Measurements from ENCODE around the gene TMEM158.

Gene TMEM158

DNA sequence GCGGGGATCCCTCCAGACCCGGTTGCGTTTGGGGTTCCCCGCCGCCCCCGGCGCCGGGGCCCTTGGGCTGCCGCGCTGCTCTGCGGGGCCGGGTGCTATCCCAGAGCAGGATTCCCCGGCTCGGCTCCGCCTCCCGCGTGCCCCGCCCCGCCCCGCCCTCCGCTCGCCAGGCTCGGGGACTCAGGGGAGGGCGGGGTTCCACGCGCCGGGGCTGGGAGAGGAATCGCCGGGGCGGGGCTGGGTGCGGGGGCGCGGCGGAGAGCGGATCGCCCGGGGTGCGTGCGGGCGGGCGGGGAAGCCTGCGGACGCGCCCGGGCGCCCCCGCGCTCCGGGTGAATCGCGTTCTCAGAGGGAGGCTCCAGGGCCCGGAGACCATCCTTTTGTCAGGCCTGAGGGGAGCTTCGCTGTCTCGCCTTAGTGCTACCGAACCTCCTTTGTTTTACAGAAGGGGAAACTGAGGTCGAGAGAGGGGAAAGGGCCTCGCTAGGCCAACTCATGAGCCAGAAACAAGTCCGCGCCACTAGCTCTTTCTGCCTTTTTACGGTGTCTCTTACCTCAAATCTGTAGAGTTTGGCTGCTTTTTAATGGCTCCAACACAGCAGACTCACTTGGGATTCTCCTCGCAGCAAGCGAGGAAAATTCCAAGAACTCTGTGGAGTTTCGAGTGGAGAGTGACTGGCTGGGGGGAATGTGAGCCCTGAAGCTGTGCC lies at the start of gene TMEM158:
Gene TMEM158, minus strand, starts transcription at position 82 of the 710 bp plus-strand sequence. CDS start 260 bp downstream, outside the sequence.
- Mint-ChIP-seq H3K9me3 (no peaks in the 10 kb centered on the region), H3K27ac (no peak within 1 kb of the TSS), H3K4me1 (ENCODE audit: low read depth) (peaks cover 17% of the 10 kb centered on the region), H3K36me3 (ENCODE audit: low read depth) (no peaks in the 10 kb centered on the region), H3K4me3 (peak within 1 kb of the TSS; percentile 17), H3K27me3 (peaks cover 78% of the 10 kb centered on the region)

DNA sequence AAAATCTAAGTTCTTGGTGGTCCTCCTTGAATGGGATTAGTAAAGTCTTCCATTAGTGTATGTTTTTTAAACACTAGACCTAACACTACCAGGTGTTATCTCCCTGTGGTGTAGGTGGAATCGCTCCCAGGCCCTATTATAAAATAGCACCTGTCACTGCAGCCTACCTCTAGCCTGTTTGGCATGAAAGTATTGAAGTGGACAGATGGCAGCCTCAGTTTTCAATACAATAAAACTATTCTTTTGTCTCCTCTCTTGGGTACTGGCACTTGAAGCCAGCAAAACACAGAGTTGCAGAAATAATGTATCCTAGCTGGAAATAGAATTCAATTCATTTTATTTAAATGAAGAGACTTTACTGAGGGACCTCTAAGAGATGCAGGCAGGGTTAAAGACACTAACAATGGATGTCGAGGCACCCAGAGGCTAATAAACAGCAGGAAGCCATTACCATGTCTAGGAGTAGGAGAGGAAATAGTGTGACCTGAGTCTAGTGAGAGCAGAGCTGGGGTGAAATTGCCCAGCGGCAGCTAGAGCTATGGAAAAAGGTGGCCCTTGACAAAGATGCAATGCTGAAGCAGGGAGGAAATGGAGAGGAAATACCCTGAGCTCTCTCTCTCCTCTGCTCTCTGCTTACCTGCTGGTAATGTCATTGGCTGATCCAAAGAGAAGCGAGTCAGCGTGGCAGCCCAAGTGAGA lies 49.1 kb upstream of the TMEM158 start:
- Mint-ChIP-seq H3K4me3 (no peak overlapping the region), H3K27ac (no peak overlapping the region), H3K36me3 (ENCODE audit: low read depth) (no peaks in the 10 kb centered on the region), H3K27me3 (peaks cover 15% of the 10 kb centered on the region), H3K4me1 (ENCODE audit: low read depth) (no peaks in the 10 kb centered on the region), H3K9me3 (peaks cover 9% of the 10 kb centered on the region)

DNA sequence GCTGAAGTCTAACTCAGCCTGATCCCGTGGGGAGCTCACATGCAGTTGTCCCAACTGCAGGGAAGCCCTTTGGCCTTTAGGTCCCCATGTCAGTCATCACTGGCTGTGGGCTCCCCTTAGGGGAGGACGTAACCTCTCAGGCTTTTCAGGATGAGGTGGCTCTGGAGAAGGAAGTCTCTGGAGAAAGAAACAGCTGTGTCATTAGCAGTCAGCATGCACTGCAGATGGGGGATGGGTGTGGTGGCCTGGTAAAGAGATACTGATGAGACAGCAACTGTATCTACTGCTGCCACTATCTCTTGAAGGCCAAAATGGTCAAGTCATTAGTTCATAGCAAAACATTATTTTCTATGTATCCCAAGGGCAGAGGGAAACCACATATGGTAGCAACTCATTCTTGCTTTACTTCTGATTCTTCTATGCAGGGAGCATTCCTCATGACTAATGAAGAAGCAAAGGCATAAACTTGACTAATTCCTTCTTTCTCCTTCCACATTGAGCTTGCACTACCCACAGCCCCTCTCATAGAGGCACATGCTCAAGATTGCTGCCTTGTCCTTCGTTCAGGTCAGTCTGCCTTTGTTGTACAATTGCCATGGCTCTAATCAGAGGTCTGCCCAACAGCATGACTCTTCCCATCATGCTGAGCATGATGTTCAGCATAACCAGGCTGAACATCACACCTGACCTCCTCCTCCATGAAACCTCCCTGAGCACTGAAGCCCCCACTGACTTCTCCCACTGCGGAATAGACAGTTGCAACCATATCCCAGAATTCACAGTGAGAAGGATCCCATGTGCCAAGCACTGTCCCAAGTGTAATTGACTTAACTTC lies 47.8 kb upstream of the TMEM158 start:
- no peaks in the 10 kb centered on the region for H3K36me3 Mint-ChIP-seq (ENCODE audit: low read depth)
- peaks cover 8% of the 10 kb centered on the region for H3K9me3 Mint-ChIP-seq
- no peak overlapping the region for H3K4me3 Mint-ChIP-seq
- H3K4me1 Mint-ChIP-seq (ENCODE audit: low read depth): no peaks in the 10 kb centered on the region
- H3K27ac Mint-ChIP-seq: no peak overlapping the region
- peaks cover 15% of the 10 kb centered on the region for H3K27me3 Mint-ChIP-seq

DNA sequence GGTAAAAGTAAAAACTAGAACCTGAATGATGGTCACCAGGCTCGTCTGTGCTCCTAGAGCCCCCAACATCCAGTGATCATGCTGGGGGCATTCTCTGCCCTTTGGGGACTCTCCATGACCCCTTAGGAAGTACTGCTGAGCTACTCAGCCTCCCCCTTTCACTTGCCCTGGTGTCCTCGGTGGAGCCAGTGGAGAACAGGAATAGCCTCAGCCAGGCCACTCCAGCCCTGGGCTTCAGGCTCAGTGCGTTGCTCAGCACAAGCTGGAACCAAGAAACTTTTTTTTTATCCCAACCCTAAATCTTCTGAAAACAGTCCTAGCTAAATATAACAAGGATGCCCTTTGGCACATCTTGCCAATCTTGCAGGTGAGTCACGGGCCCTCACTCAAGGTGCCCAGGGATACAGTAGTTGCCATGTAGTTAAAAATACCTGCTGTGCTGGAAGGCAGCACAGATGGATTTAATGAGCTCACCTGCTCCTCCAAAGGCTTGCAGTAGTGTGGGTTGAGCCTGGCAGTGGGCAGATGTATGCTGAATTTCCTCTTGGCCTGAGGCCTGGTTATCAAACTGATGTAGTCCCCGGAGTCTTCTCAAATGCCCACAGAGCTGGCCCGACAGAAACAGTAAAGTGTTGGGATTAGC lies 46.9 kb upstream of the TMEM158 start:
- Mint-ChIP-seq H3K4me3 (no peak overlapping the region), H3K4me1 (ENCODE audit: low read depth) (no peaks in the 10 kb centered on the region), H3K36me3 (ENCODE audit: low read depth) (no peaks in the 10 kb centered on the region), H3K27ac (no peak overlapping the region), H3K9me3 (peaks cover 8% of the 10 kb centered on the region), H3K27me3 (peaks cover 18% of the 10 kb centered on the region)

DNA sequence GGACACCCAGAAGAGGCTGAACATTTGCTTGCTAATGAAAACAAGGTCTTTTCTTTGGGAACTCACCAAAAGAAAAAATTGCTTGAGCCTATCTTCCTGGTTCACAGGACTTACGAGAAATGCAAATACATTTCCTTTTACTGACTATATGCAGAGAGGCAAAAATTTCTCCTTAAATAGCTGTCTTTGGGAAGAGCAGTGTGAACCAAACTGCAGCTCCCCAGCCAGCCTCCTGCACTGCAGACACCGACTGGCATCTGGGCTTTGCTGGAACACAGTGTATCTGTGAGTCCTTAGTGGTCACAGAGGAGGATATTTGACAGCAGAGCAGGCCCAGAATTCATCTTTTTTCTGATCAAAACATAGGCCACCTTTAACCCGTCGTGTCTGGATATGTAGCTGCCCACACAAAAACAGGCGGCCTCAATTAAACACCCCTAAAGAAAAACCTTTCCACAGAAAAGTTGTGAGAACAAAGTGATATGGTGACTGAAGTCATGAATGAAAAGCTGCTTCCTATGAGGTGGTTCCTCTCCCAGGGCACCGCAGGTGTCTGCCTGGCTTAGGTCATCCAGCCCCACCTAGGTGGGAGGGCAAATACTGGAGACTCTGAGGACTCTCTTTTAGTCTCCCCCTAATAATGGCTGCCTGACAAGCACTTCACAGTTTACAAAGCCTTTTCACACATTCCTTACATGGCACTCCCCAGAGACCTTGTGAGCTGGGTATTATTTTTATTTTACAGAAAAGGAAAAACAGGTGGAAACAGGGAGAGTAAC lies 46.1 kb upstream of the TMEM158 start:
- Mint-ChIP-seq H3K27ac (no peak overlapping the region), H3K27me3 (peaks cover 18% of the 10 kb centered on the region), H3K36me3 (ENCODE audit: low read depth) (no peaks in the 10 kb centered on the region), H3K9me3 (peaks cover 5% of the 10 kb centered on the region), H3K4me3 (no peak overlapping the region), H3K4me1 (ENCODE audit: low read depth) (peaks cover 1% of the 10 kb centered on the region)

DNA sequence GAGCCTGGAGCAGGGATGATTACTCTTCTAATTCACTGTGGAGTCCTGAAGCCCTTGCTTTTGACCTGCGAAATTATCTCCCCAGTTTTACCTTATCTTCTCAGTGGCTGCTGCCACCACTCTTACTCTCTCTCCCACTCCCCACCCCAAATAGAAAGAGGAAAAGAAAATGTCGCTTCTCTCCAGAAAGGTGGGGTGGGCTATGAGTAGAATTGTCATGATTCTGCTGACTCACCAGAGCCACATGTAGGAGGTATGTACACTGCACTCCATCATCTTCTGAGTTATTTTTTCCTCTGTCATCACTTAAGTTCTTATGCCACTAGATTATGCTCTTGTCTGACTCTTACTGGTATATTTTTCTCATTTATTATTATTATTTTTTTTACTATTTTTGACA lies 43.9 kb upstream of the TMEM158 start:
- Mint-ChIP-seq H3K27me3 (peaks cover 14% of the 10 kb centered on the region), H3K27ac (no peak overlapping the region), H3K9me3 (no peaks in the 10 kb centered on the region), H3K4me3 (no peak overlapping the region), H3K4me1 (ENCODE audit: low read depth) (peaks cover 5% of the 10 kb centered on the region), H3K36me3 (ENCODE audit: low read depth) (no peaks in the 10 kb centered on the region)

DNA sequence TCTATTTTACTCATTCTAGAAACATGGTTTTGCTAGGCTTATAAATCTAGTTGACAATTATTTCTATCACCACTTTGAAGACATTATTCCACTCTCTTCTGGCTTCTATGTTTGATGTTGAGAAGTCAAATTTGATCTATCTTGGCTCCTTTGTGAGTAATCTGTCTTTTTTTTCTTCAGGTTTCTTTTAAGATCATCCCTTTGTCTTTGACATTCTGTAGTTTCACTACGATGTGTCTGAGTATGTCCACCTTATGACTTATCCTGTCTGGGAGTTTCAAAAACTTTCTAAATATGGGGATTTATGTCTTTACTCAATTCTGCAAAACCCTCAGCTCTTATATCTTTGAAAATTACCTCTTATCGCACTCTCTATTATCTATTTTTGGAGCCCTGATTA lies 41.0 kb upstream of the TMEM158 start:
- Mint-ChIP-seq H3K9me3 (no peaks in the 10 kb centered on the region), H3K27me3 (peaks cover 4% of the 10 kb centered on the region), H3K4me1 (ENCODE audit: low read depth) (peaks cover 5% of the 10 kb centered on the region), H3K36me3 (ENCODE audit: low read depth) (no peaks in the 10 kb centered on the region), H3K27ac (no peak overlapping the region), H3K4me3 (no peak overlapping the region)

DNA sequence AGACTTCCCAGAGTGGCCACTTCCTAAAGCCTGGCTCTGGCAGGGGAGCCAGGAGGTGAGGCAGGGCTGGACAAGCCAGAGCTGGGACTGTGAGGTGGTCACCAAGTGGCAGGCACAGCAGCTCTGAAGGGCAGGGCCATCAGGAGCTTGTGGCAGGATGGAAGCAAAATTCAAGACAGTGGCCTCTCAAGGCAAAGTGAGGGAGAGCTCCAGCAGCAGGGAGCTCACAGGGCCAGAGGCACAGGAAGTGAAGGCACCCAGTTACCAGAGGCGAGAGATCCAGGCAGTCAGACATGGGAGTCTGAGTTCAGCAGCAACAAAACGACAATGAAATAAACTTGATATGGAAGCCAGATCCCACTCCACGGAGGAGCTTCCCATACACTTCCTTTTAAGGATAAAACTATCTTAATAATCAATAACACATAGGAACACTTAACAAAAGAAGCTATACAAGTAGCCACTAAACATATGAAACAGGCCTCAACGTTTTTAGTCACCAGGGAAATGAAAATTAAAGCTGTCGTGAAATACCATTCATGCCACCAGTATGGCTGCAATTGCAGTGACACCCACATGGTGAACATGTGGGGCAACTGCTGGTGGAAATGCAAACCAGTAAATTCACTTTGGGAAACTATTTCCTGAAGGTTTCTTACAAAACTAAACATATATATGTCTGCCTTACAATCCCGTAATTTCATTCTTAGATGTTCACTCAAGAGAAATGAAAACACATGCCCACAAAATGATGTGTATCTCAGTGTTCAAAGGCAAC lies 35.4 kb upstream of the TMEM158 start:
- Mint-ChIP-seq H3K4me1 (ENCODE audit: low read depth) (no peaks in the 10 kb centered on the region), H3K4me3 (no peak overlapping the region), H3K27ac (no peak overlapping the region), H3K36me3 (ENCODE audit: low read depth) (no peaks in the 10 kb centered on the region), H3K9me3 (no peaks in the 10 kb centered on the region), H3K27me3 (no peaks in the 10 kb centered on the region)

DNA sequence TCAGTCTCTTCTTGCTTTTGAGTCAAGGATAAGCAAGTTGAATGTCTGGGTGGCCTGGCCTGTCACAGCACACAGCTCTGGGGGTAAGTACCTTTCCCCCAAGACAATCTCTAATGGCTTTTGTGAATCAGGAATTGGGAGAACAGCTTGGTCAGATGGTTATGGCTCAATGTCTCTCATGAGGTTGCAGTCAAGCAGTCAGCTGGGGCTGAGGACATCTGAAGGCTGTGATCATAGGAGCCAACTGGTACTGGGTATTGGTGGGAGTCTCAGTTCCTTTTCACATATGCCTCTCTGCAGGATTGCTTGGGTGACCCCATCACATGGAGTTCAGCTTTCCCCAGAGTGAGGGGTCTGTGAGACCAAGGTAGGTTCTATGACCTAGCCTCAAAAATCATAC lies 33.0 kb upstream of the TMEM158 start:
- Mint-ChIP-seq H3K9me3 (no peaks in the 10 kb centered on the region), H3K27ac (no peak overlapping the region), H3K27me3 (no peaks in the 10 kb centered on the region), H3K4me1 (ENCODE audit: low read depth) (no peaks in the 10 kb centered on the region), H3K4me3 (no peak overlapping the region), H3K36me3 (ENCODE audit: low read depth) (no peaks in the 10 kb centered on the region)

DNA sequence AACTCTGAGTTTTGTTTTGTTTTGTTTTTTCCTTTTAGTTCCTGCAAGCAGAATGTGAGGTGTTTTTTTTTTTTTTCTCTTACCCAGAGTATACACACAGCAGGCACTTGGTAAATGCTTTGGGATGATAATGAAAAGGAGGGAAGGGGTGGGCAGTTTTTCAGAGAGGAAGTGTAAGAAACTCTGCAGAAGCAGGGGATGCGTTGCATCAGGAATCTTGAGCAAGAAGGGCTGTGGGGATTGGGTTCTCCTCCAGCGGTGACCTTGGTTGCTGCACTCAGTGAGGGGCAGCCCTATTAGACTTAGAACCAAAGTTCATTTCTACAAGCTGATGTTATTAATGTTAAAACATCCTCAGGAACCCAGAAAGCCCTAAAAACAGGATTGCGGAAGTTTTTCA lies 32.2 kb upstream of the TMEM158 start:
- H3K4me3 Mint-ChIP-seq: no peak overlapping the region
- no peak overlapping the region for H3K27ac Mint-ChIP-seq
- H3K9me3 Mint-ChIP-seq: no peaks in the 10 kb centered on the region
- no peaks in the 10 kb centered on the region for H3K36me3 Mint-ChIP-seq (ENCODE audit: low read depth)
- no peaks in the 10 kb centered on the region for H3K4me1 Mint-ChIP-seq (ENCODE audit: low read depth)
- no peaks in the 10 kb centered on the region for H3K27me3 Mint-ChIP-seq

DNA sequence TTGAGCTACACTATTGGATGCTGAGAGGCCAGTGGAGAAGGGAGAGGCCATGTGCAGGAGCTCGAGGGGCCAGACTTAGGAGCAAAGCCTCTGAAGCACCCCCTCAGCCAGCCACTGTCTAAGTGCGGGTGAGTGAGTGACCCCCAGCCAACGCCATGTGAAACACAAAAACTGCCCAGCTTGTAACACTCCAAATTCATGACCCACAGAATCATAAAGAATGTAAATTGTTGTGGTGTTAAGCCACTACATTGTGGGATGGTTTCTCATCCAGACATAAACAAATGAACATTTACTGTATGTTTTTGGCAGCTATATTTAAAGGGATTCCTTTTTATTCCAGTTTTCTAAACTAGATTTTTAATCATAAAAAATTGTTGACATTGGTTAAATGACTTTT lies 27.2 kb upstream of the TMEM158 start:
- no peak overlapping the region for H3K27ac Mint-ChIP-seq
- H3K27me3 Mint-ChIP-seq: no peaks in the 10 kb centered on the region
- no peaks in the 10 kb centered on the region for H3K4me1 Mint-ChIP-seq (ENCODE audit: low read depth)
- no peaks in the 10 kb centered on the region for H3K9me3 Mint-ChIP-seq
- H3K4me3 Mint-ChIP-seq: no peak overlapping the region
- H3K36me3 Mint-ChIP-seq (ENCODE audit: low read depth): no peaks in the 10 kb centered on the region

DNA sequence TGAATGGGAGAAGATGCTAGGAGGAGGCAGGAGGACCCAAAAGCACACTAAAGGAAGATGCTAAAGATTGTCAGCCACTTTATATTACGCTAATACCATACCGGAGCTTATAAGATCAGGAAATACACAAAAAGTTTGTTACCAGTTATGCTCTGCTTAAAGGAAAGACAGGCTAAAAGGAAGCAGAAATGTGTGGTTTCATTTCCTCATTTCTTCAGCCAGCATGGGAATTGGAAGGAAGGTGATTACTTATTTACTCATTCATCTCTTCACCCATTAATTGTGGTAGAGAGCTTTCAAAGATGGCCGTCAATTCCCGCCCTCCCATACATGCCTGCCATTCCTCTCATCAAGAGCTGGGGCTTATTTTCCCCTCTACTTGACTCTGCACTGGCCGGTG lies 26.7 kb upstream of the TMEM158 start:
- Mint-ChIP-seq H3K4me3 (no peak overlapping the region), H3K4me1 (ENCODE audit: low read depth) (no peaks in the 10 kb centered on the region), H3K27me3 (no peaks in the 10 kb centered on the region), H3K9me3 (no peaks in the 10 kb centered on the region), H3K27ac (no peak overlapping the region), H3K36me3 (ENCODE audit: low read depth) (no peaks in the 10 kb centered on the region)

DNA sequence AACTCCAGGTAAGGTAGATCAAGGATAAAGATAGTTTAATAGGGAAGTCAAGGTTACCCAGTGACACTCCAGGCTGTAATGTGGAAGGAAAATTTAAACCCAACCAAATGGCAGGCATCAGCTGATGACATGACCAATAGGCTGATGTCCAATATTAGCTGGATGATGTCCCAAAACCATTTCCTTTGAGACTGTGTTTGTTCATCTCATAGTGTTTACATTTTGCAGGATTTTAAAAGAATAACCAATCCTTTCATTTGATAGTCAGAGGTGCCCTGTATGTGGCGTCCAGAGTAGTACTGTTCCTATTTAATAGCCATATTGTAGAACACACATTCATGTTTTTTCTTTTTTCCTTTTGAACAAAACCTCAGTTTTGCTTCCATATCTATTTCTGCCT lies 23.3 kb upstream of the TMEM158 start:
- no peaks in the 10 kb centered on the region for H3K9me3 Mint-ChIP-seq
- H3K27me3 Mint-ChIP-seq: no peaks in the 10 kb centered on the region
- no peak overlapping the region for H3K27ac Mint-ChIP-seq
- H3K4me1 Mint-ChIP-seq (ENCODE audit: low read depth): no peaks in the 10 kb centered on the region
- H3K4me3 Mint-ChIP-seq: no peak overlapping the region
- no peaks in the 10 kb centered on the region for H3K36me3 Mint-ChIP-seq (ENCODE audit: low read depth)

DNA sequence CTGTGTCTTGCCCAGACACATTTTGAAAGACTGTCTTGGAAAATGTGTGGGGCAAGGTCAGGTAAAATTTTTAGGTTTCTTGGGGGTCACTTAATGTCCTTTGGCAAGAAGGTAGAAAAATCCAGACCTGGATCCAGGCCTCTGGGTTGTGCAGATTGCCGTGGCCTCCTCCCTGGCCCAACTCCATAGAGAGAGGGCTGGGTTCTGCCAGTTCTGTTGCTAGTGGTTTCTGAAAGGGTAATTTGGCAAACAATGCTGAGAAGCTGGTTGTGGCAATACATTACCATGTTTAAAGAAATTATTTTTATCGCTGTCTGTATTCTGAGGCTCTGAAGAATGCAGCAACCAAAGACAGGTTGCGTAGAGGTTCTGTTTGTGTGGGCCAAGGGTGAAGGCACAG lies 20.2 kb upstream of the TMEM158 start:
- no peaks in the 10 kb centered on the region for H3K4me1 Mint-ChIP-seq (ENCODE audit: low read depth)
- no peaks in the 10 kb centered on the region for H3K9me3 Mint-ChIP-seq
- H3K4me3 Mint-ChIP-seq: no peak overlapping the region
- no peak overlapping the region for H3K27ac Mint-ChIP-seq
- H3K27me3 Mint-ChIP-seq: peaks cover 6% of the 10 kb centered on the region
- no peaks in the 10 kb centered on the region for H3K36me3 Mint-ChIP-seq (ENCODE audit: low read depth)
